ENCODE measurements around the gene GMDS. TPM values are rescaled to one million over a fixed set of nuclear protein-coding genes. Genes with fewer than 3 reads are reported as not detected.

Gene GMDS
- total RNA-seq, 3 donors from 2014 or later (not counting 1 experiment from before 2014, with no cell fraction given) = 23.6 to 31.0 (median 26.4) TPM

DNA sequence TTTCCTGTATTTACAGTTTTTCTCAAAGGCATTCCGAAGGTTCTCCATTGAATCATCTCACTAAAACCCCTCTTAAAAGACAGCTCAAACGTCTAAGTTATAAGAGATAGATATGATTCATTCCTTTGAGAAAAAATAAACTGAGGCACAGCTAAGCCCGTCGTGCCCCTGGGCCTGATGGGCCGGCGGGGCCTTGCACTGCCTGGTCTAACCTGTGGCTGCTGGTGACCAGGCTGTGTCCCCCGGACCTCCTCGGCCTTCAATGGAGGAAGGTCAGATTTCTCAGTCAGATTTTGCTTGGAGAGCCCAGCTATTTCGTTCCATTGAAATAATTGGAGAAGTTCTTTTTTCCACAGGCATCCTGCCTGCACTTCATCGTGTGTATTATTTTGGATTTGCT lies 647.0 kb downstream of the GMDS start:
- peaks cover 75 to 81% of the 10 kb centered on the region in 2 donors for H3K27me3 Mint-ChIP-seq (ENCODE audit: low read depth in 2 of 2)
- H3K4me1 Mint-ChIP-seq = peaks cover 4 to 5% of the 10 kb centered on the region in 2 donors
- H3K36me3 Mint-ChIP-seq = no peaks in the 10 kb centered on the region
- no peak overlapping the region for H3K27ac ChIP-seq (ENCODE audit: low read length)
- intact Hi-C loops (cut with micrococcal nuclease) = loop anchor here (5.0 kb wide), 1 partner anchor 849 kb away; no protein-coding TSS in a partner anchor
- 89% methylated on average over 10 of the region's 10 CpGs for WGBS (ENCODE audit: insufficient coverage)
- H3K4me3 ChIP-seq (ENCODE audit: low read length) = no peak overlapping the region
- H3K27me3 ChIP-seq (ENCODE audit: control insufficient read depth, insufficient read depth, low read length) = peaks cover 24% of the 10 kb centered on the region
- H3K27ac Mint-ChIP-seq = no peak overlapping the region
- DNase-seq (no peak), ATAC-seq (no peak)
- H3K36me3 ChIP-seq (ENCODE audit: control insufficient read depth, insufficient read depth, low read length) = no peaks in the 10 kb centered on the region
- peaks cover 11% of the 10 kb centered on the region for H3K4me1 ChIP-seq (ENCODE audit: control insufficient read depth, insufficient read depth, low read length)
- no peaks in the 10 kb centered on the region for H3K9me3 ChIP-seq (ENCODE audit: control insufficient read depth, insufficient read depth, low read length)
- no peak overlapping the region for H3K4me3 Mint-ChIP-seq
- H3K9me3 Mint-ChIP-seq = no peaks in the 10 kb centered on the region
- TF ChIP-seq, protein P1, sequence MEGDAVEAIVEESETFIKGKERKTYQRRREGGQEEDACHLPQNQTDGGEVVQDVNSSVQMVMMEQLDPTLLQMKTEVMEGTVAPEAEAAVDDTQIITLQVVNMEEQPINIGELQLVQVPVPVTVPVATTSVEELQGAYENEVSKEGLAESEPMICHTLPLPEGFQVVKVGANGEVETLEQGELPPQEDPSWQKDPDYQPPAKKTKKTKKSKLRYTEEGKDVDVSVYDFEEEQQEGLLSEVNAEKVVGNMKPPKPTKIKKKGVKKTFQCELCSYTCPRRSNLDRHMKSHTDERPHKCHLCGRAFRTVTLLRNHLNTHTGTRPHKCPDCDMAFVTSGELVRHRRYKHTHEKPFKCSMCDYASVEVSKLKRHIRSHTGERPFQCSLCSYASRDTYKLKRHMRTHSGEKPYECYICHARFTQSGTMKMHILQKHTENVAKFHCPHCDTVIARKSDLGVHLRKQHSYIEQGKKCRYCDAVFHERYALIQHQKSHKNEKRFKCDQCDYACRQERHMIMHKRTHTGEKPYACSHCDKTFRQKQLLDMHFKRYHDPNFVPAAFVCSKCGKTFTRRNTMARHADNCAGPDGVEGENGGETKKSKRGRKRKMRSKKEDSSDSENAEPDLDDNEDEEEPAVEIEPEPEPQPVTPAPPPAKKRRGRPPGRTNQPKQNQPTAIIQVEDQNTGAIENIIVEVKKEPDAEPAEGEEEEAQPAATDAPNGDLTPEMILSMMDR (IDR thresholded peaks at IDR 0.05) = no peak

- Mint-ChIP-seq H3K27ac (no peak overlapping the region), H3K27me3 (ENCODE audit: low read depth in 2 of 2) (peaks cover 75 to 77% of the 10 kb centered on the region in 2 donors), H3K4me1 (peaks cover 4 to 5% of the 10 kb centered on the region in 2 donors), H3K4me3 (no peak overlapping the region), H3K36me3 (no peaks in the 10 kb centered on the region), H3K9me3 (no peaks in the 10 kb centered on the region)
- DNase-seq (no peak), ATAC-seq (no peak)
- Histone ChIP-seq H3K27ac (ENCODE audit: low read length) (no peak overlapping the region), H3K27me3 (ENCODE audit: control insufficient read depth, insufficient read depth, low read length) (peaks cover 19% of the 10 kb centered on the region), H3K36me3 (ENCODE audit: control insufficient read depth, insufficient read depth, low read length) (no peaks in the 10 kb centered on the region), H3K9me3 (ENCODE audit: control insufficient read depth, insufficient read depth, low read length) (no peaks in the 10 kb centered on the region), H3K4me1 (ENCODE audit: control insufficient read depth, insufficient read depth, low read length) (peaks cover 11% of the 10 kb centered on the region), H3K4me3 (ENCODE audit: low read length) (no peak overlapping the region)
- TF ChIP-seq, protein P1 (IDR thresholded peaks at IDR 0.05) = no peak
- 92% methylated on average over 3 of the region's 5 CpGs for WGBS (ENCODE audit: insufficient coverage)
- intact Hi-C loops (cut with micrococcal nuclease) = loop anchor here (2.0 to 5.0 kb wide), 2 partner anchors 507 to 849 kb away; no protein-coding TSS in a partner anchor
These were observed 647.5 kb downstream of the GMDS start for GRCh38 chr6:1597924-1598323.

DNA sequence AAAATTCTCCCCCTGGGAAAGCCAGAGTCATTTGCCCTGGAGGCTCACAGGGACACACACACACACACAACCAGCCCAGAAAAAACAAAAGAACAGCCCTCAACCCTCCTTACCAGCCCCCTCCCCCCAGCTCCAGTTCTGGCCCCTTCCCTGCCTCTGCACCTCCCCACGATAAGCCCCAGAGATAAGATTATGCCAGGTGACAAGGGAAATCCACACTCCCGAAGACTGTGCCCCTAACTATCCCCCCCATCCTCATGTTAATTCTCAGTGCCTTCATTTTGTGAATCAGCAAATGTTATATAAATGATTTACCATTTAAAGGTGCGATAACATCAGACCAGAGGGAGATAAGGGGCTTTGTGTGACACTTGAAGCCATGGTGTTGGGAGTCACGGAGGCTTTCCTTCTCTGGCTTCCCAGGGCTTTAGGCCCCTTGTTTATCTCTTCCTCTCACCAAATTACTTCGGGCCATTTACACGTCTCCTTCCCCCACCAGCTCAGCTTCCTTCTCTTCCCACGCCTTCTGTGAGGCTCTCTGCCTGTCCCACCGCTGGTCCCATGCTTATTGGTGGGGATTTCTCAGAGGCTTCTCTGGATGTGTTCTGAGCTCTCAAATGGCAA lies 648.2 kb downstream of the GMDS start:
- H3K27ac Mint-ChIP-seq = no peak overlapping the region
- H3K27me3 Mint-ChIP-seq (ENCODE audit: low read depth in 2 of 2) = peaks cover 74 to 75% of the 10 kb centered on the region in 2 donors
- ATAC-seq (no peak), DNase-seq (no peak)
- Histone ChIP-seq H3K36me3 (ENCODE audit: control insufficient read depth, insufficient read depth, low read length) (no peaks in the 10 kb centered on the region), H3K4me3 (ENCODE audit: low read length) (no peak overlapping the region), H3K27me3 (ENCODE audit: control insufficient read depth, insufficient read depth, low read length) (peaks cover 14% of the 10 kb centered on the region), H3K27ac (ENCODE audit: low read length) (no peak overlapping the region), H3K9me3 (ENCODE audit: control insufficient read depth, insufficient read depth, low read length) (no peaks in the 10 kb centered on the region), H3K4me1 (ENCODE audit: control insufficient read depth, insufficient read depth, low read length) (peaks cover 11% of the 10 kb centered on the region)
- intact Hi-C loops (cut with micrococcal nuclease) = loop anchor here (2.0 to 5.0 kb wide), 2 partner anchors 508 to 850 kb away; no protein-coding TSS in a partner anchor
- H3K4me3 Mint-ChIP-seq = no peak overlapping the region
- peaks cover 4 to 5% of the 10 kb centered on the region in 2 donors for H3K4me1 Mint-ChIP-seq
- TF ChIP-seq, protein P1 (IDR thresholded peaks at IDR 0.05) = no peak
- no peaks in the 10 kb centered on the region for H3K9me3 Mint-ChIP-seq
- H3K36me3 Mint-ChIP-seq = no peaks in the 10 kb centered on the region
- 59% methylated on average over 7 of the region's 8 CpGs for WGBS (ENCODE audit: insufficient coverage)
